Fibroblast of lung (primary cell): ENCODE data around the gene SP140L. TPM values are rescaled to one million over a fixed set of nuclear protein-coding genes. Genes with fewer than 3 reads are reported as not detected.
"Not testable (repeated sequence)": the region's sequence is repeated elsewhere in the genome, so short reads cannot be mapped to it uniquely, and the experiment has no call there.

ENCODE experiments used
- DNase-seq, 2 donors: peaks; one replicate each; pipeline versions ENCODE4 v3.0.0 to v3.0.0-alpha.2; 2010; ENCODE audit warnings: low read depth in 2 of 2
- H2AFZ ChIP-seq: 2 replicates; pipeline ENCODE4 v1.5.1; 2012; ENCODE audit warnings: low read length, control low read depth, inconsistent platforms
- H3K27ac ChIP-seq: 2 replicates; pipeline ENCODE4 v1.5.1; 2011; ENCODE audit warnings: low read length, control low read depth; ENCODE audit not compliant: insufficient read depth
- H3K27me3 ChIP-seq: 2 replicates; pipeline ENCODE4 v1.5.1; 2011; ENCODE audit warnings: mild to moderate bottlenecking, low read length; ENCODE audit not compliant: control insufficient read depth, insufficient read depth
- H3K36me3 ChIP-seq: 2 replicates; pipeline ENCODE4 v1.5.1; 2011; ENCODE audit warnings: low read length; ENCODE audit not compliant: control insufficient read depth, insufficient read depth
- H3K4me1 ChIP-seq: 2 replicates; pipeline ENCODE4 v1.5.1; 2011; ENCODE audit warnings: low read length; ENCODE audit not compliant: control insufficient read depth, insufficient read depth; ENCODE audit errors: extremely low read depth
- H3K4me2 ChIP-seq: 2 replicates; pipeline ENCODE4 v1.5.1; 2011; ENCODE audit warnings: low read length, control low read depth; ENCODE audit not compliant: insufficient read depth; ENCODE audit errors: extremely low read depth
- H3K4me3 ChIP-seq, 4 experiments: fragments of 200-600 bp in 1 of 4; sonication (generic) in 1 of 4; replicated peaks in 1 of 4; 2 replicates each; pipeline ENCODE4 v1.5.1; 2011 to 2016; ENCODE audit warnings: low read length in 4 of 4, low read depth in 3 of 4, mild to moderate bottlenecking in 3 of 4, control low read depth in 2 of 4, inconsistent platforms in 1 of 4, mixed read lengths in 1 of 4; ENCODE audit not compliant: insufficient read depth in 1 of 4; ENCODE audit errors: control extremely low read depth in 1 of 4
- H3K79me2 ChIP-seq: 2 replicates; pipeline ENCODE4 v1.5.1; 2012; ENCODE audit warnings: mild to moderate bottlenecking, low read length, inconsistent platforms; ENCODE audit not compliant: control insufficient read depth, insufficient read depth
- H3K9ac ChIP-seq: 2 replicates; pipeline ENCODE4 v1.5.1; 2011; ENCODE audit warnings: mild to moderate bottlenecking, low read length, control low read depth; ENCODE audit not compliant: insufficient read depth
- H3K9me3 ChIP-seq: 2 replicates; pipeline ENCODE4 v1.5.1; 2012; ENCODE audit warnings: low read depth, low read length; ENCODE audit not compliant: control insufficient read depth, insufficient read depth
- H4K20me1 ChIP-seq: 2 replicates; pipeline ENCODE4 v1.5.1; 2011; ENCODE audit warnings: low read length; ENCODE audit not compliant: control insufficient read depth, insufficient read depth; ENCODE audit errors: extremely low read depth
- EZH2 ChIP-seq: IDR thresholded peaks from 2 replicates; pipeline ENCODE4 v1.5.1; 2012; ENCODE audit warnings: low read length, control low read depth, mild to moderate bottlenecking; ENCODE audit errors: missing control alignments
- polyA minus RNA-seq: library from RNA; depleted of rRNA, polyadenylated mRNA; stranded (reverse); fragments of >200 nt; gene quantifications from 2 replicates; pipeline ENCODE4 v1.2.3, GENCODE V29; 2011; ENCODE audit warnings: low replicate concordance
- polyA plus RNA-seq, 2 donors: library from polyadenylated mRNA; depleted of rRNA in 1 of 2; stranded (reverse) in 1 of 2; unstranded in 1 of 2; fragments of >200 nt; gene quantifications; 2 replicates each; pipeline ENCODE4 v1.2.1, GENCODE V29; 2011 to 2012; ENCODE audit warnings: missing spikeins in 1 of 2
- total RNA-seq: library from RNA; depleted of rRNA; stranded (reverse); fragments of >200 nt; gene quantifications from 2 replicates; pipeline ENCODE4 v1.2.1, GENCODE V29; 2014
- TF ChIP-seq, protein P1 (sequence below), 2 donors: IDR thresholded peaks in 1 of 2; conservative IDR thresholded peaks in 1 of 2; 1 replicate in 1 of 2; 2 replicates in 1 of 2; pipeline ENCODE4 v1.5.1; 2011 to 2012; ENCODE audit warnings: low read length in 2 of 2, control low read depth in 1 of 2, inconsistent platforms in 1 of 2, low read depth in 1 of 2, mild to moderate bottlenecking in 1 of 2

SP140L gene
- total RNA-seq, result 9.8 and 10.9 TPM in 2 replicates
- 15.7 and 16.9 TPM in 2 replicates for polyA plus RNA-seq
- 15.3 and 16.3 TPM in 2 replicates for polyA plus RNA-seq (2012)
- polyA minus RNA-seq, result 6.7 and 9.4 TPM in 2 replicates

DNA sequence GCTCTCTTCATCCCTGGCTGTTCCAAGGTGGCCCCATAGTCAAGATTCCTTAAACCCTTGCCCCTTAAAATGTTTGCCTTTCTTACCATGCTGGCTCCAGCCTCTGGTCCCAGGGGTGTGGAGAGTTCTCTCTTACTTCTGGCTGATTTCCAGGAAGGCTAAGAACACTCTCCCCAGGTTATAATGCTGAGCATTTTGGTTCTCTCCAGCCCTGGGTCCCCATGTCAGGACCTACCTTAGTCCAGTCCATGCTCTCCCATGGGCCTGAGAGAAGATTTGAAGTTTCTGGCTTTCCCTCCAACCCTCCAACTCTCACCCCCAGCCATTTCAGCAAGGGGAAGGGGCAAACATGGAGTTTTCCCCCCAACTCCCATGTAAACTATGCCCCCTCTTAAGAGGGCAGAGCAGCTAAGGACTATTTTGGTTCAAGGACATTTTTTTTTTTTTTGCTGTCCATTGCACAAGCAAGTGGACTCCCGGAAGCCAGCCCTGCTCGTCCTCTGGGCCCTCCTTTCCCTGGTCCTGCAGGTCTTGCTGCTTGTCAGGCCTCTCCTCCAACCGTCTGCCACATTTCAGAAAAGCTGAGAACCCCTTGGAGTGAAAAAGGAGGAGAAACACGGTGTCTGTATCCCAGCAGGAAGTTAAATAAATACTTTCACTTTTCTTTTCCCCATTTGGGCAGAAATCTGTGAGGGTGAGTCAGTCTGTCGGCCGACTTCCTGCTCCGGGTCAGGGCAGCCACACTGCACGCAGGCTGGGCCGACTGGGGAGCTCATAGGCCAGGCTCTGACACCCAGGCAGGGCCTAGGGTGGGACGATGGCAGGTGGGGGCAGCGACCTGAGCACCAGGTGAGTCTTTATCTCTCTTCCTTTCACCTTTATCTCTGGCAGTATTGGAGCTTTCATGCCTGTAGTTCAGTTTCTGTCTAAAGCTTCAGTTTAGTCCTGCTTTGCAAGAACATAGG lies at the start of gene SP140L:
Gene SP140L (plus strand): TSS at position 741 of the 965 bp plus-strand sequence. CDS start 77 bp downstream, at position 818.
- peak within 1 kb of the TSS; percentile 94 for H3K27ac ChIP-seq
- peak within 1 kb of the TSS; percentile 90 for H2AFZ ChIP-seq
- H3K9ac ChIP-seq, result peak within 1 kb of the TSS; percentile 48
- H3K4me1 ChIP-seq, result no peaks in the 10 kb centered on the region
- H3K4me3 ChIP-seq, result peak within 1 kb of the TSS; percentile 49 to 71 (median 60)
- H3K79me2 ChIP-seq, result peaks cover 10% of the 10 kb centered on the region
- TF ChIP-seq EZH2, result no peak
- TF ChIP-seq, protein P1, sequence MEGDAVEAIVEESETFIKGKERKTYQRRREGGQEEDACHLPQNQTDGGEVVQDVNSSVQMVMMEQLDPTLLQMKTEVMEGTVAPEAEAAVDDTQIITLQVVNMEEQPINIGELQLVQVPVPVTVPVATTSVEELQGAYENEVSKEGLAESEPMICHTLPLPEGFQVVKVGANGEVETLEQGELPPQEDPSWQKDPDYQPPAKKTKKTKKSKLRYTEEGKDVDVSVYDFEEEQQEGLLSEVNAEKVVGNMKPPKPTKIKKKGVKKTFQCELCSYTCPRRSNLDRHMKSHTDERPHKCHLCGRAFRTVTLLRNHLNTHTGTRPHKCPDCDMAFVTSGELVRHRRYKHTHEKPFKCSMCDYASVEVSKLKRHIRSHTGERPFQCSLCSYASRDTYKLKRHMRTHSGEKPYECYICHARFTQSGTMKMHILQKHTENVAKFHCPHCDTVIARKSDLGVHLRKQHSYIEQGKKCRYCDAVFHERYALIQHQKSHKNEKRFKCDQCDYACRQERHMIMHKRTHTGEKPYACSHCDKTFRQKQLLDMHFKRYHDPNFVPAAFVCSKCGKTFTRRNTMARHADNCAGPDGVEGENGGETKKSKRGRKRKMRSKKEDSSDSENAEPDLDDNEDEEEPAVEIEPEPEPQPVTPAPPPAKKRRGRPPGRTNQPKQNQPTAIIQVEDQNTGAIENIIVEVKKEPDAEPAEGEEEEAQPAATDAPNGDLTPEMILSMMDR (conservative IDR thresholded peaks at IDR 0.05 in 1 of 2, IDR thresholded peaks at IDR 0.05 in 1 of 2; ENCODE audit: low read depth in 1 of 2, low read length in 2 of 2), result no peak
- H3K9me3 ChIP-seq, result no peaks in the 10 kb centered on the region
- H3K36me3 ChIP-seq, result no peaks in the 10 kb centered on the region
- H3K27me3 ChIP-seq, result no peaks in the 10 kb centered on the region
- peak; percentile 81 to 85 for DNase-seq
- H4K20me1 ChIP-seq, result no peaks in the 10 kb centered on the region
- peak within 1 kb of the TSS; percentile 73 for H3K4me2 ChIP-seq

DNA sequence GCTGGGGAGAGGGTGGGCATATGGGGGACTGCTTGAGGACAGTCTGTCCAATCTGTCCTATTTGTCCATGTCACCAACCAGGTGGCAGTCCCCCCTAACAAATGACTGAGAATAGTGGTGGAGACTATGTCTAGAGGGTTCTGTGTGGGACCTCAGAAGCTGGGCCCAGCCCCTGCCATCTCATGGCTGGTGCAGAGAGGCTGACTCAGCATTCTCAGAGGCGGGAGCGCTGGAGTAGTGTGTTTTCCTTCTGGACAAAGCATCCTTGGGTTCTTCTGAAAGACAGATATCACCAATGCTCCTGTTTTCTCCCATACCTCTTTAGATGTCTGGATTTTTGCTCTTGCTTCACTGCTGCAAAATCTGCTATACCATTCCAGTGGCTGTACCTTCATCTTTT lies 44.1 kb upstream of the SP140L start:
- no peak overlapping the region for H3K27ac ChIP-seq
- H3K4me3 ChIP-seq, result no peak overlapping the region
- H3K79me2 ChIP-seq, result no peaks in the 10 kb centered on the region
- H2AFZ ChIP-seq, result no peak overlapping the region
- no peaks in the 10 kb centered on the region for H4K20me1 ChIP-seq
- H3K36me3 ChIP-seq, result no peaks in the 10 kb centered on the region
- no peak for DNase-seq
- H3K4me1 ChIP-seq, result no peaks in the 10 kb centered on the region
- H3K27me3 ChIP-seq, result no peaks in the 10 kb centered on the region
- H3K9me3 ChIP-seq, result no peaks in the 10 kb centered on the region
- no peak overlapping the region for H3K4me2 ChIP-seq
- H3K9ac ChIP-seq, result no peak overlapping the region
- TF ChIP-seq, protein P1 (conservative IDR thresholded peaks at IDR 0.05 in 1 of 2, IDR thresholded peaks at IDR 0.05 in 1 of 2; ENCODE audit: low read depth in 1 of 2, low read length in 2 of 2), result no peak
- no peak for TF ChIP-seq EZH2

DNA sequence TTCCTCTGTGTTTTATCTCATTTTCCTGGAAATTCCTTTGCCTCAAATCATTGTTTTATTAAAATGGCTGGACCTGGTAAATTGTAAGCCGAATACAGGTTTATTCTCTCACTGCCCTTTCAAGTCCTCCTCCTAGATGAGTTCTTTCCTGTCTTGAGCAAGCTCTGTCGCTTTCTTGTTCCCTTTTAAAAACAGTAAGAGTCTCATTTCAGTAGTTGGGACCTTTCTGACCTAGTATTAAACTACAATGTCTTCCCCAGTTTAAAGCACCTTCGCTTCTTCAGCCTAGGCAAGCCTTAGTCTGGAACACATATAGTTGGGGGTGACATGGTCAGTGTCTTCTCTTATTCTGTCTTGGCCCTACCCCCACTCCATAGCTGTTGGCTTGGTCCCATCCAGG lies 40.9 kb upstream of the SP140L start:
- Histone ChIP-seq H3K4me3 (no peak overlapping the region), H3K9me3 (no peaks in the 10 kb centered on the region), H4K20me1 (no peaks in the 10 kb centered on the region), H3K4me1 (no peaks in the 10 kb centered on the region), H3K9ac (no peak overlapping the region), H3K27me3 (no peaks in the 10 kb centered on the region), H3K79me2 (no peaks in the 10 kb centered on the region), H3K36me3 (no peaks in the 10 kb centered on the region), H3K4me2 (no peak overlapping the region), H2AFZ (no peak overlapping the region), H3K27ac (no peak overlapping the region)
- TF ChIP-seq, protein P1 (conservative IDR thresholded peaks at IDR 0.05 in 1 of 2, IDR thresholded peaks at IDR 0.05 in 1 of 2; ENCODE audit: low read depth in 1 of 2, low read length in 2 of 2), result no peak
- TF ChIP-seq EZH2, result no peak
- DNase-seq, result no peak

DNA sequence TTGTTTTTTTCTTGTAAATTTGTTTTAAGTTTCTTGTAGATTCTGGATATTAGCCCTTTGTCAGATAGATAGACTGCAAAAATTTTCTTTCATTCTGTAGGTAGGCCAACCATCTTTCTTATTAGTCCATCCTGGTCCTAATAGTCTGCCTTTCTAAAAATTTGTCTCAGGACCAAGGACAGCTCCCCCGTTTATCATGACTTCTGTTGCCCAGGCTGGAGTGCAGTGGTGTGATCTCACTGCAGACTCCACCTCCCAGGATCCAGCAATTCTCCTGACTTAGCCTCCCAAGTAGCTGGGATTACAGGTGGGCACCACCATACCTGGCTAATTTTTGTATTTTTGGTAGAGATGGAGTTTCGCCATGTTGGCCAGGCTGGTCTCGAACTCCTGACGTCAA lies 37.7 kb upstream of the SP140L start:
- not testable (repeated sequence) for H3K79me2 ChIP-seq, H3K27ac ChIP-seq, H2AFZ ChIP-seq, H3K27me3 ChIP-seq, H3K9me3 ChIP-seq, H4K20me1 ChIP-seq, H3K36me3 ChIP-seq, H3K9ac ChIP-seq, H3K4me1 ChIP-seq, H3K4me3 ChIP-seq, H3K4me2 ChIP-seq
- peak; percentile 22 to 43 for DNase-seq
